Measurements from ENCODE around the gene GIPR.

GRCh38 chr19:45713141-45713540 is 45.1 kb downstream of the GIPR start:
- TF ChIP-seq CTCF (IDR thresholded peaks at IDR 0.05; ENCODE audit: poor library complexity, severe bottlenecking), result no peak
- TF ChIP-seq REST (IDR thresholded peaks at IDR 0.05; ENCODE audit: borderline replicate concordance), result no peak
- no peak for TF ChIP-seq EZH2 (IDR thresholded peaks at IDR 0.05; ENCODE audit: borderline replicate concordance, insufficient read depth, low read length, poor library complexity, severe bottlenecking)
- TF ChIP-seq POLR2AphosphoS5 (IDR thresholded peaks at IDR 0.05), result no peak
- no peak for TF ChIP-seq MXI1 (conservative IDR thresholded peaks at IDR 0.05; ENCODE audit: poor library complexity, severe bottlenecking)
- TF ChIP-seq EP300 (conservative IDR thresholded peaks at IDR 0.05; ENCODE audit: poor library complexity, severe bottlenecking), result no peak
- TF ChIP-seq RAD21 (conservative IDR thresholded peaks at IDR 0.05), result no peak
